SU-DHL-6 (cell line): Measurements from ENCODE around the gene FAM210A.

Experiments used
- H2AFZ ChIP-seq: fragments of 200-600 bp; sonication (generic); 2 replicates; pipeline ENCODE4 v1.6.1; 2014; ENCODE audit warnings: low read depth, mild to moderate bottlenecking, moderate library complexity, mixed read lengths, antibody characterized with exemption, low read length; ENCODE audit not compliant: severe bottlenecking
- H3F3A ChIP-seq: fragments of 200-600 bp; shearing (Covaris generic); 2 replicates; pipeline ENCODE4 v1.6.0; 2016; ENCODE audit warnings: antibody characterized with exemption, mild to moderate bottlenecking; ENCODE audit not compliant: insufficient read depth
- H3K27ac ChIP-seq: fragments of 200-600 bp; sonication (generic); 2 replicates; pipeline ENCODE4 v1.5.1; 2016; ENCODE audit warnings: low read depth, mild to moderate bottlenecking, low read length, moderate library complexity, mixed read lengths
- H3K27me3 ChIP-seq: fragments of 200-600 bp; sonication (generic), shearing (Covaris generic); 2 replicates; pipeline ENCODE4 v1.6.0; 2014; ENCODE audit warnings: mild to moderate bottlenecking, low read length
- H3K36me3 ChIP-seq: fragments of 200-600 bp; sonication (generic); 2 replicates; pipeline ENCODE4 v1.6.1; 2014; ENCODE audit warnings: mild to moderate bottlenecking, low read length, mixed read lengths
- H3K4me2 ChIP-seq: fragments of 300-600, 200-600 bp; shearing (Covaris generic), sonication (generic); 2 replicates; pipeline ENCODE4 v1.6.0; 2014; ENCODE audit warnings: low read length, low read depth, mild to moderate bottlenecking; ENCODE audit not compliant: poor library complexity, severe bottlenecking
- H3K4me3 ChIP-seq: fragments of 200-600 bp; sonication (generic); 2 replicates; pipeline ENCODE4 v1.5.1; 2014; ENCODE audit warnings: antibody characterized with exemption, low read length, mild to moderate bottlenecking, mixed read lengths; ENCODE audit not compliant: insufficient read depth, poor library complexity, severe bottlenecking
- H3K79me2 ChIP-seq: fragments of 200-600 bp; sonication (generic); 2 replicates; pipeline ENCODE4 v1.6.1; 2014; ENCODE audit warnings: mild to moderate bottlenecking, low read length, moderate library complexity; ENCODE audit not compliant: insufficient read depth
- H3K9ac ChIP-seq: fragments of 200-600 bp; sonication (generic); 2 replicates; pipeline ENCODE4 v1.7.0; 2014; ENCODE audit warnings: mild to moderate bottlenecking, low read length
- H3K9me2 ChIP-seq: fragments of 200-600 bp; sonication (generic); replicated peaks from 2 replicates; pipeline ENCODE4 v1.6.1; 2014; ENCODE audit warnings: low read length; ENCODE audit not compliant: insufficient read depth
- H3K9me3 ChIP-seq: fragments of 200-600 bp; sonication (generic); 2 replicates; pipeline ENCODE4 v1.6.1; 2014; ENCODE audit warnings: low read length, mixed read lengths; ENCODE audit not compliant: insufficient read depth
- H4K20me1 ChIP-seq: fragments of 200-600 bp; sonication (generic); 2 replicates; pipeline ENCODE4 v1.6.1; 2014; ENCODE audit warnings: low read depth, mild to moderate bottlenecking, antibody characterized with exemption, low read length, moderate library complexity, mixed read lengths
- CTCF ChIP-seq: fragments of 200-600 bp; sonication (generic); IDR thresholded peaks from one replicate; pipeline ENCODE4 v1.5.1; 2017; ENCODE audit warnings: antibody characterized with exemption, mild to moderate bottlenecking, low read length, moderate library complexity; ENCODE audit not compliant: insufficient read depth, poor library complexity, severe bottlenecking
- EZH2phosphoT487 ChIP-seq: fragments of 200-600 bp; sonication (generic), shearing (Covaris generic); conservative IDR thresholded peaks from 2 replicates; pipeline ENCODE4 v1.6.1; 2018; ENCODE audit warnings: mild to moderate bottlenecking, antibody characterized with exemption, low read length, moderate library complexity, mixed read lengths

The FAM210A gene

DNA sequence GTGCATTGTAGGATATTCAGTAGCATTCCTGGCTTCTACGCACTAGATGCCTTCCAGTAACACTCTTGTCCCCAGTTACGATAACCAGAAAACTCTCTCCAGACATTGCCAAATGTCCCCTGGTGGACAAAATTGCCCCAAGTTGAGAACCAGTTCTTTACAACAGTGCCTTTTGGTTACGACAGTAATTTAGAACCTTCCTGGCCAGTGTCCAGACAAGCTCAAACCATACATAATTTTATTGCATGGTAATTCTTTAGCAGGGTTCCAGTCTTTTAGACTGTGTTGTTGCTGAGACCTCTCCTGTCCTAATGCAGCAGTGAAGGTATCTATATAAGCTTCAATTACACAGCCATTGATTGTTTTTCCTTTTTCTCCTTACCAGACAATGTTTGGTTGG, 20.3 kb upstream of the FAM210A start:
- H3F3A ChIP-seq, result no peaks in the 10 kb centered on the region
- no peaks in the 10 kb centered on the region for H3K79me2 ChIP-seq
- H4K20me1 ChIP-seq, result no peaks in the 10 kb centered on the region
- no peak overlapping the region for H3K27ac ChIP-seq
- H3K9me2 ChIP-seq, result no peaks in the 10 kb centered on the region
- H3K4me3 ChIP-seq, result no peak overlapping the region
- no peaks in the 10 kb centered on the region for H3K9me3 ChIP-seq
- H3K9ac ChIP-seq, result no peak overlapping the region
- no peaks in the 10 kb centered on the region for H3K27me3 ChIP-seq
- no peak for TF ChIP-seq EZH2phosphoT487
- no peak for TF ChIP-seq CTCF
- H2AFZ ChIP-seq, result no peak overlapping the region
- peaks cover 23% of the 10 kb centered on the region; the same call in 1 of the 2 replicates for H3K36me3 ChIP-seq
- H3K4me2 ChIP-seq, result no peak overlapping the region

DNA sequence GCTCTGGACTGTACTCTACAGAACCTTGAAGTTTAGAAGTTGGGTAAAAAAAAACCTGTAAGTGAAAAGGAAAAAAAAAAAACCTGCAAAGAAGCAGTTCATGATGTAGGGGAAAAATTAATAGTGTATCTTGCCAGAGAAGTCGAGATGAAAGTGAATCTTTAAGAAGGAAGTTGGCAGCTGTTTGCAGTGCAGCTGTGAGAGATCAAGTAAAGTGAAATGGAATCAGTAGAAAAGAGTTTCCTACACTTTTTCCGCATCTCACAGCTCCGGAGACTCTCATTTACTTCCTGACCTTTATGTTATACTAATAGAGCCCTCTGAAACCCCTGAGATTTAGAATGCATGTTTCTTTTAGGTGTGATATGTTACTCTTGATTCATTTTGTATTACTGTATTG, 19.3 kb upstream of the FAM210A start:
- Histone ChIP-seq H2AFZ (no peak overlapping the region), H3K9me2 (no peaks in the 10 kb centered on the region), H3K27me3 (no peaks in the 10 kb centered on the region), H3K79me2 (no peaks in the 10 kb centered on the region), H3F3A (no peaks in the 10 kb centered on the region; the same call in 1 of the 2 replicates), H3K27ac (no peak overlapping the region), H3K4me3 (no peak overlapping the region), H4K20me1 (no peaks in the 10 kb centered on the region), H3K9me3 (no peaks in the 10 kb centered on the region), H3K9ac (no peak overlapping the region), H3K4me2 (no peak overlapping the region), H3K36me3 (peaks cover 33% of the 10 kb centered on the region; the same call in 1 of the 2 replicates)
- TF ChIP-seq EZH2phosphoT487 (no peak), CTCF (no peak)

DNA sequence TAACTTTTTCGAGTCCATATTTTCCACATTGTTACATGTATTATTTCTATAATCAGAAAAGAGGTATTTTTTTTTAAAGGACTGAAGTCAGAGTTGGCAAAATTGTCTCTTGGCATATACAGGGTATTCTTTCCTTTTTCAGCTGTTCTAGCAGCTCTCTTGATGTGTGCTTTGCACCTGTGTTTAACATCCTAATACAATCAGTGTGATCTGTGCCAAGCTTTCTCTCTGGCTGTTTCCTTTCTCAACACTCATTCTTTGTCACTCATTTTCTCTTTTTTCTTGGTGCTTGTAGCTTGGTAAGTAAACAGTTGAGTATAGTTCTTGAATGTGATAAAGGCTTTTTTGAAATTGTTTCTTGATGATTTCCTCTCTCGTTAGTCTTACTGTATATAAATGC, 9.3 kb upstream of the FAM210A start:
- Histone ChIP-seq H3K79me2 (peaks cover 6% of the 10 kb centered on the region), H3K4me2 (no peak overlapping the region), H3K27me3 (no peaks in the 10 kb centered on the region), H3K9me3 (no peaks in the 10 kb centered on the region), H2AFZ (no peak overlapping the region), H3K27ac (no peak overlapping the region), H3K9ac (no peak overlapping the region), H3K36me3 (peaks cover 33% of the 10 kb centered on the region), H3K4me3 (no peak overlapping the region), H4K20me1 (no peaks in the 10 kb centered on the region), H3F3A (no peaks in the 10 kb centered on the region), H3K9me2 (no peaks in the 10 kb centered on the region)
- no peak for TF ChIP-seq CTCF
- no peak for TF ChIP-seq EZH2phosphoT487

- H3K27ac ChIP-seq, result no peak overlapping the region
- no peaks in the 10 kb centered on the region for H3F3A ChIP-seq
- no peak overlapping the region for H3K4me3 ChIP-seq
- H3K27me3 ChIP-seq, result no peaks in the 10 kb centered on the region
- H4K20me1 ChIP-seq, result no peaks in the 10 kb centered on the region
- no peaks in the 10 kb centered on the region for H3K9me2 ChIP-seq
- peaks cover 10% of the 10 kb centered on the region; the same call in 1 of the 2 replicates for H3K36me3 ChIP-seq
- no peak overlapping the region for H2AFZ ChIP-seq
- H3K79me2 ChIP-seq, result peaks cover 53% of the 10 kb centered on the region
- TF ChIP-seq CTCF (no peak), EZH2phosphoT487 (no peak)
- no peaks in the 10 kb centered on the region for H3K9me3 ChIP-seq
- H3K9ac ChIP-seq, result no peak overlapping the region
- no peak overlapping the region for H3K4me2 ChIP-seq
Measured at GRCh38 chr18:13730481-13730880, 4.1 kb upstream of the FAM210A start.
